Measurements from ENCODE around the gene NFIX. TPM values are rescaled to one million over a fixed set of nuclear protein-coding genes. Genes with fewer than 3 reads are reported as not detected.

Gene NFIX
- polyA plus RNA-seq, 3 donors from 2014 or later, result 0.49 TPM; not detected in 2

Other genes starting within 250 kb of the NFIX start
- gene BEST2, start 243.7 kb upstream of the NFIX start, polyA plus RNA-seq, result not detected
- gene HOOK2, start 219.9 kb upstream of the NFIX start, polyA plus RNA-seq, result 1 to 10 TPM in 2 of 3 donors, not detected in 1; 2.1 to 2.5 TPM
- gene JUNB, start 204.0 kb upstream of the NFIX start, polyA plus RNA-seq, result 100 to 1,000 TPM; 620 to 796 (median 697) TPM
- 100 to 1,000 TPM; 157 to 165 (median 159) TPM for gene PRDX2, start 193.7 kb upstream of the NFIX start, polyA plus RNA-seq
- gene THSD8, start 193.4 kb upstream of the NFIX start, polyA plus RNA-seq, result 10 to 100 TPM in 1 of 3 donors, 1 to 10 TPM in 2; 3.0 to 11.0 (median 4.5) TPM
- 10 to 100 TPM; 27.7 to 45.4 (median 37.5) TPM for gene RNASEH2A, start 188.9 kb upstream of the NFIX start, polyA plus RNA-seq
- not detected for gene RTBDN, start 160.9 kb upstream of the NFIX start, polyA plus RNA-seq
- gene MAST1, start 157.0 kb upstream of the NFIX start, polyA plus RNA-seq, result under 1 TPM in 2 of 3 donors, not detected in 1; 0.28 TPM
- gene DNASE2, start 114.0 kb upstream of the NFIX start, polyA plus RNA-seq, result 100 to 1,000 TPM in 1 of 3 donors, 10 to 100 TPM in 2; 72.6 to 108 (median 83.5) TPM
- 1 to 10 TPM in 1 of 3 donors, under 1 TPM in 2; 0.15 to 1.8 (median 0.20) TPM for gene KLF1, start 108.3 kb upstream of the NFIX start, polyA plus RNA-seq
- 10 to 100 TPM; 17.0 to 21.6 (median 18.4) TPM for gene GCDH, start 104.3 kb upstream of the NFIX start, polyA plus RNA-seq
- under 1 TPM in 1 of 3 donors, not detected in 2; 0.20 TPM for gene SYCE2, start 76.2 kb upstream of the NFIX start, polyA plus RNA-seq
- 10 to 100 TPM; 57.2 to 82.0 (median 71.1) TPM for gene FARSA, start 61.8 kb upstream of the NFIX start, polyA plus RNA-seq
- gene CALR, start 56.9 kb upstream of the NFIX start, polyA plus RNA-seq, result 100 to 1,000 TPM; 125 to 301 (median 238) TPM
- 100 to 1,000 TPM in 1 of 3 donors, 10 to 100 TPM in 2; 68.9 to 121 (median 69.4) TPM for gene RAD23A, start 49.6 kb upstream of the NFIX start, polyA plus RNA-seq
- 10 to 100 TPM; 37.4 to 69.1 (median 56.8) TPM for gene GADD45GIP1, start 38.3 kb upstream of the NFIX start, polyA plus RNA-seq
- not detected for gene DAND5, start 25.9 kb upstream of the NFIX start, polyA plus RNA-seq
- 1 to 10 TPM; 1.1 to 2.2 (median 2.1) TPM for gene LYL1, start 107.4 kb downstream of the NFIX start, polyA plus RNA-seq
- gene TRMT1, start 121.3 kb downstream of the NFIX start, polyA plus RNA-seq, result 10 to 100 TPM; 13.2 to 16.5 (median 16.3) TPM
- gene NACC1, start 122.8 kb downstream of the NFIX start, polyA plus RNA-seq, result 1 to 10 TPM in 2 of 3 donors, not detected in 1; 1.2 to 2.8 TPM
- 10 to 100 TPM; 56.8 to 92.5 (median 66.0) TPM for gene STX10, start 154.9 kb downstream of the NFIX start, polyA plus RNA-seq
- 100 to 1,000 TPM; 395 to 487 (median 487) TPM for gene IER2, start 154.9 kb downstream of the NFIX start, polyA plus RNA-seq